ENCODE results near the gene A4GALT. TPM values are rescaled to one million over a fixed set of nuclear protein-coding genes. Genes with fewer than 3 reads are reported as not detected.
A peak's percentile ranks its signal among the peaks of the same experiment; 100 is the strongest.

Gene A4GALT
- total and polyA plus RNA-seq, 10 of the 15 experiments (the other 5 are each of a cell fraction or from before 2014, with no cell fraction given), result 0.04 to 3.9 (median 2.3) TPM; not detected in 1

- TF ChIP-seq REST (IDR thresholded peaks at IDR 0.05; ENCODE audit: low read depth, low read length) (no peak), STAT1 (conservative IDR thresholded peaks at IDR 0.05) (no peak), MEF2B (IDR thresholded peaks at IDR 0.05; ENCODE audit: partially characterized antibody, poor library complexity, severe bottlenecking) (no peak), CHD1 (IDR thresholded peaks at IDR 0.05; ENCODE audit: low read depth, low read length) (no peak), TAF1 (IDR thresholded peaks at IDR 0.05; ENCODE audit: borderline replicate concordance, low read depth, low read length) (no peak), JUND (IDR thresholded peaks at IDR 0.05; ENCODE audit: low read depth, low read length) (no peak), E2F4 (IDR thresholded peaks at IDR 0.05; ENCODE audit: low read depth, low read length) (no peak), POLR2A (IDR thresholded peaks at IDR 0.05; ENCODE audit: low read depth, low read length) (no peak), RCOR1 (conservative IDR thresholded peaks at IDR 0.05; ENCODE audit: low read depth, low read length) (no peak), PML (IDR thresholded peaks at IDR 0.05; ENCODE audit: low read length) (no peak), CREM (IDR thresholded peaks at IDR 0.05; ENCODE audit: low read depth) (0 out of 2 replicates have a peak, but pooled peaks have one; percentile 40), ATF2 (IDR thresholded peaks at IDR 0.05; ENCODE audit: low read length) (no peak), MLLT1 (IDR thresholded peaks at IDR 0.05) (0 out of 2 replicates have a peak, but pooled peaks have one; percentile 17), BHLHE40 (IDR thresholded peaks at IDR 0.05; ENCODE audit: borderline replicate concordance in 1 of 2, low read depth in 2 of 2, low read length in 1 of 2) (peak; percentile 34 to 54; a peak in 1 of 4 replicates), CBFB (IDR thresholded peaks at IDR 0.05; ENCODE audit: low read depth) (no peak), TARDBP (IDR thresholded peaks at IDR 0.05; ENCODE audit: borderline replicate concordance) (no peak), CBX5 (IDR thresholded peaks at IDR 0.05; ENCODE audit: low read depth) (no peak), RUNX3 (IDR thresholded peaks at IDR 0.05; ENCODE audit: low read length) (peak; percentile 8; the same call in 1 of the 2 replicates), CBX3 (IDR thresholded peaks at IDR 0.05; ENCODE audit: borderline replicate concordance, low read depth) (no peak), ZNF687 (IDR thresholded peaks at IDR 0.05) (peak; percentile 52; the same call in 1 of the 2 replicates), MTA2 (IDR thresholded peaks at IDR 0.05; ENCODE audit: low read depth) (0 out of 2 replicates have a peak, but pooled peaks have one; percentile 39)
These were observed 32.2 kb upstream of the A4GALT start (continued) for GRCh38 chr22:42752912-42753311.
